HG03354 (cell line): ENCODE measurements around the gene STT3A.

Experiments
- ATAC-seq: cut with Tn5 transposase; IDR thresholded peaks from one replicate; pipeline ENCODE4 v1.9.1; 2021; ENCODE audit warnings: mild to moderate bottlenecking; ENCODE audit not compliant: unreplicated experiment, poor library complexity, severe bottlenecking

STT3A gene

GRCh38 chr11:125645871-125646270, 53.2 kb downstream of the STT3A start:
- no peak for ATAC-seq

GRCh38 chr11:125649465-125650166, 57.0 kb downstream of the STT3A start:
- no peak for ATAC-seq

GRCh38 chr11:125662689-125663088, 70.0 kb downstream of the STT3A start:
- no peak for ATAC-seq

GRCh38 chr11:125663910-125664309, 71.3 kb downstream of the STT3A start:
- no peak for ATAC-seq

GRCh38 chr11:125667151-125667550, 74.5 kb downstream of the STT3A start:
- no peak for ATAC-seq

GRCh38 chr11:125670172-125670571, 77.5 kb downstream of the STT3A start:
- no peak for ATAC-seq

- no peak for ATAC-seq
Measured at GRCh38 chr11:125671561-125671960, 78.9 kb downstream of the STT3A start.
